H1 (cell line): Measurements from ENCODE around the gene GFY. TPM values are rescaled to one million over a fixed set of nuclear protein-coding genes. Genes with fewer than 3 reads are reported as not detected.

Experiments used
- CBX8 ChIP-seq: fragments of 300-800, 300-1000 bp; sonication (generic); IDR thresholded peaks from 2 replicates; pipeline ENCODE4 v1.7.1; 2016; ENCODE audit warnings: low read depth, low read length, borderline replicate concordance
- CTCF ChIP-seq, 3 experiments: IDR thresholded peaks; 1 replicate in 2 of 3; 2 replicates in 1 of 3; pipeline versions ENCODE4 v1.5.1 to v1.6.1; 2011; ENCODE audit warnings: low read length in 3 of 3, mild to moderate bottlenecking in 3 of 3, inconsistent platforms in 2 of 3, low read depth in 1 of 3, moderate library complexity in 1 of 3; ENCODE audit not compliant: insufficient read depth in 1 of 3; ENCODE audit errors: control extremely low read depth in 1 of 3
- E2F6 ChIP-seq: IDR thresholded peaks from 2 replicates; pipeline ENCODE4 v1.6.1; 2012; ENCODE audit warnings: inconsistent platforms
- FOSL1 ChIP-seq: IDR thresholded peaks from 2 replicates; pipeline ENCODE4 v1.6.1; 2011; ENCODE audit warnings: mild to moderate bottlenecking, low read depth, low read length, moderate library complexity; ENCODE audit not compliant: insufficient read depth
- MAFK ChIP-seq: IDR thresholded peaks from 2 replicates; pipeline ENCODE4 v1.6.1; 2012; ENCODE audit warnings: low read depth, mild to moderate bottlenecking, improper control_type of control experiment, low read length
- MAX ChIP-seq: IDR thresholded peaks from 2 replicates; pipeline ENCODE4 v1.6.1; 2012; ENCODE audit warnings: inconsistent platforms
- PHF8 ChIP-seq: fragments of 200-600 bp; sonication (generic); conservative IDR thresholded peaks from 2 replicates; pipeline ENCODE4 v1.7.1; 2012; ENCODE audit warnings: low read depth, mild to moderate bottlenecking, inconsistent platforms, low read length, moderate library complexity
- RNF2 ChIP-seq: fragments of 200-900, 300-1000 bp; sonication (generic); IDR thresholded peaks from 2 replicates; pipeline ENCODE4 v1.7.1; 2016; ENCODE audit warnings: borderline replicate concordance, low read depth, mild to moderate bottlenecking, antibody characterized with exemption, low read length; ENCODE audit not compliant: poor library complexity, severe bottlenecking; ENCODE audit errors: missing control alignments
- TEAD4 ChIP-seq: IDR thresholded peaks from 2 replicates; pipeline ENCODE4 v1.6.1; 2012; ENCODE audit warnings: low read depth, low read length, inconsistent platforms, mixed read lengths
- polyA plus RNA-seq, 7 experiments: library from polyadenylated mRNA; depleted of rRNA in 3 of 7; stranded (reverse) in 5 of 7; unstranded in 2 of 7; fragments of >200 nt in 5 of 7; fragments of 200-250 nt in 2 of 7; gene quantifications; 1 replicate in 5 of 7; 2 replicates in 1 of 7; 4 replicates in 1 of 7; pipeline versions ENCODE4 v1.2.1 to v1.2.3, GENCODE V29; 2011 to 2013; ENCODE audit warnings: missing spikeins in 2 of 7, mixed read lengths in 2 of 7
- total RNA-seq: library from RNA; stranded (reverse); fragmentation: NEBNext Ultra II Directional; extraction: Animal tissue kit (Norgen Biotek cat#: 25700); gene quantifications from 2 replicates; pipeline ENCODE4 v1.2.1, GENCODE V29; 2021

The GFY gene
- total and polyA plus RNA-seq, 2 of the 8 experiments (the other 6 are each of a cell fraction or from before 2014, with no cell fraction given) = 0.68 to 0.93 TPM

- TF ChIP-seq FOSL1 (no peak), RNF2 (no peak), PHF8 (0 out of 2 replicates have a peak, but pooled peaks have one; percentile 25), CTCF (IDR thresholded peaks at IDR 0.05; ENCODE audit: control extremely low read depth in 1 of 3, insufficient read depth in 1 of 3, low read depth in 1 of 3, low read length in 3 of 3) (no peak), TEAD4 (no peak), MAX (peak; percentile 93), CBX8 (no peak), MAFK (no peak), E2F6 (peak; percentile 82)
Observed at GRCh38 chr19:49427855-49428546, 2.8 kb downstream of the GFY start (continued).
